ENCODE data around the gene PRC1.

PRC1 gene

GRCh38 chr15:90954712-90955623, 39.4 kb downstream of the PRC1 start, which contains the start of gene RCCD1:
RCCD1 (plus strand) TSS chr15:90954884; CDS start chr15:90956735, 1,851 bp downstream.
- peak; percentile 98 for DNase-seq

DNA sequence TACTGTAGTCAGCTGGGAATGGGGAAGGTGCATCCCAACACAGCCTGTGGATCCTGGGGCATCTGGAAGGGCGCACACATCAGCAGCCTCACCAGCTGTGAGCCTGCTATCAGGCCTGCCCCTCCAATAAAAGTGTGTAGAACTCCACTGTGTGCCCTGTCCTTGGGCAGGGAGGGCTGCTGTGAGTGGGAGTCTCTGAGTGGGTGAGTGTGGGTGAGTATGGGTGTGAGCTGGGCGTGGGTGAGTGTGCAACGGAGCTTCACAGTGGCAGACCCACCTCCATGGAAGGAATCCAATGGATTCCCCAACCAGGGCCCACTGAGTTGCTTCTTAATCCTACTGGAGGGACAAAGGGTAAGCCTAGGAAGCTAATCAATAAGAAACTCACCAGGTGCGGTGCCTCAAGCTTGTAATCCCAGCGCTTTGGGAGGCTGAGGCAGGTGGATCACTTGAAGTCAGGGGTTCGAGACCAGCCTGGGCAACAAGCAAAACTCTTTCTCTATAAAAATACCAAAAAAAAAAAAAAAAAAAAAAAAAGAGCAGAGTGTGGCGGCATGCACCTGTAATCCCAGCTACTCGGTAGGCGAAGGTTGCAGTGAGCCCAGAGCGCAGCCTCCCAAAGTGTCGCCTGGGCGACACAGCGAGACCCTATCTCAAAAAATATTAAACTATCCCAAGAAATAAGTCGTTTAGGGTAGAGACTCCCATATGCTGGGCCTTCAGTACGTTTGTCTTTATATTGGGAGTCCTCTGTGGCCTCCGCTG, 40.2 kb downstream of the PRC1 start:
- DNase-seq, result no peak

DNA sequence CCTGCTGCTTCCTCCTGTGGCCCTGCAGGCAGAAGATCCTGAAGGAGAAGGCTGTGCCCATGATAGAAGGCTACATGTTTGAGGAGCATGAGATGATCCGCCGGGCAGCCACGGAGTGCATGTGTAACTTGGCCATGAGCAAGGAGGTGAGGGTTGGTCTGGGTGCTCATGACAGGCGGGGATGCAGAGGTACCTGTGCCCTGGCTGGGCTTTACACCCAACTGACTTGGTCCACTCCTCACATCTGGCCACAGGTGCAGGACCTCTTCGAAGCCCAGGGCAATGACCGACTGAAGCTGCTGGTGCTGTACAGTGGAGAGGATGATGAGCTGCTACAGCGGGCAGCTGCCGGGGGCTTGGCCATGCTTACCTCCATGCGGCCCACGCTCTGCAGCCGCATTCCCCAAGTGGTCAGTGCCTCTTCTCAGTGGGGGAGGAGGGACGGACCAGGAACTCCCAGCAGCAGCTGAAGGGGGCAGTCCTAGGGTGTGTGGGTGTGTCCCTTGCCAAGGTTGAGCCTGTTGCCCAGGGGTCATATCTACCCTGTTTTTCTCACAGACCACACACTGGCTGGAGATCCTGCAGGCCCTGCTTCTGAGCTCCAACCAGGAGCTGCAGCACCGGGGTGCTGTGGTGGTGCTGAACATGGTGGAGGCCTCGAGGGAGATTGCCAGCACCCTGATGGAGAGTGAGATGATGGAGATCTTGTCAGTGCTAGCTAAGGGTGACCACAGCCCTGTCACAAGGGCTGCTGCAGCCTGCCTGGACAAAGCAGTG, 41.2 kb downstream of the PRC1 start:
- DNase-seq, result no peak

DNA sequence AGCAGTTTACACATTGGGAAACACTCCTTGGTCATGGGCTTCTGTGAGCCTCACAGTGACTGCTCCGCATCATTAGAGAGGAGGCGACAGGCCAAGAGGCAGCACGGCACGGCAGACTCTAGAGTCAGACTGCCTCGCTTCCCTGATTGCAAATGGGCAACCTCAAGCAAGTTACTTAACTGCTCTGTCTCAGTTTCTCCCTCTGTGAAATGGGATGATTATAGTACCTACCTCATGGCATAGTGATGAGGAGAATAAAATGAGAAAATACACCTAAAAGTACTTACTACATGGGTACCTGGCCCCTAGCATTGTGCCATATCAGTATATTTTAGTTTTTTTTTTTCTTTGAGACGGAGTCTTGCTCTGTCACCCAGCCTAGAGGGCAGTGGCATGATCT, 43.7 kb downstream of the PRC1 start:
- DNase-seq, result no peak

GRCh38 chr15:90949979-90950675, 44.2 kb downstream of the PRC1 start:
- DNase-seq, result no peak

GRCh38 chr15:90948506-90948905, 45.8 kb downstream of the PRC1 start:
- DNase-seq, result no peak

DNA sequence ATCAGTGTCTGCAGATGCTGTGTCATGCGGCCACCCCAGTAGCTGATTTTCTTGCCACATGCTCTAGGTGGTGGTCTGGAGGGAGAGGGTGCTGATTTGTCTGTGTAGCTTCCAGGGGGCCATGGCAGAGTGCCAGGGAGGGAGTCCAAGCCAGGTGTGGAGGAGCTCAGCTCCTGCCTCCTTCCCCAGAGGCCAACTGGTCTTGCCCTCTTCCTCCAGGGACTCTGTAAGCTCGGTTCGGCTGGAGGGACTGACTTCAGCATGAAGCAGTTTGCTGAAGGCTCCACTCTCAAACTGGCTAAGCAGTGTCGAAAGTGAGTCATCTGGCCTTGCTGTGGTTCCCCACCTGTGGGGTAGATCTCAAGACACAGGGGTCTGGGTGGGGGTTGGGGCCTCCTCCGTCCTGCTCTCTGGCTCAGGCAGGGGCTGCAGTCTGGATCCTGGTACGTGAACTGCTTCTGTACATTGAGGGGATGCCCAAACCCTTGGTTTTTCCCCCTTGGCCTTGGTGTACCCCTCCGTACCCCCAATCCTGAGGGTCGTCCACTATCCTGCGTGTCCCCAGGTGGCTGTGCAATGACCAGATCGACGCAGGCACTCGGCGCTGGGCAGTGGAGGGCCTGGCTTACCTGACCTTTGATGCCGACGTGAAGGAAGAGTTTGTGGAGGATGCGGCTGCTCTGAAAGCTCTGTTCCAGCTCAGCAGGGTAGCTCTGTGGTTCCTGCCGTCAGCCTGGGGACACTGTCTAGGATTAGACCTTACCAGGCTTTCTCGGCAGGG, 46.6 kb downstream of the PRC1 start:
- DNase-seq, result no peak

GRCh38 chr15:90946941-90947576, 47.3 kb downstream of the PRC1 start:
- no peak for DNase-seq

- DNase-seq, result no peak
Observed at GRCh38 chr15:90946538-90946937, 47.8 kb downstream of the PRC1 start.

- DNase-seq, result no peak
Observed at GRCh38 chr15:90945091-90945490, 49.2 kb downstream of the PRC1 start.

- DNase-seq, result no peak
Observed at GRCh38 chr15:90942354-90943120, 51.8 kb downstream of the PRC1 start.

GRCh38 chr15:90941038-90941437, 53.3 kb downstream of the PRC1 start:
- DNase-seq, result no peak

DNA sequence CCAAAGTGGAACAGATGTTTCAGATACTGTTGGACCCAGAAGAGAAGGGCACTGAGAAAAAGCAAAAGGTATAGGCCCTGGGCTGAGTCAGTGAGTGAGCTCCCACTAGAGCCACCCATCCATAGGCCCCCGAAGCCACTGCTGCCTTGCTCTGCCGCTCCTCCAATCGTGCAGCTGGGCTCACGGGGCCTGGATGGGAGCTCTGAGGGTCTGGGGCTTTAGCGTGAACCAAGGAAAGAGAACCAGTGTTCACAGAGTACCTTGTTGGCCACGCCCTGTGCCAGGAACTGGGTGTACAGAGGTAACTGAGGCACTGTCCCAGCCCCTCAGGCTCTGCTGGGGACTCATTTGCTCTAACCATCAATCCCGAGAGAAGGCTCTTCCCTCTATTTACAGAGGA, 54.6 kb downstream of the PRC1 start:
- no peak for DNase-seq

DNA sequence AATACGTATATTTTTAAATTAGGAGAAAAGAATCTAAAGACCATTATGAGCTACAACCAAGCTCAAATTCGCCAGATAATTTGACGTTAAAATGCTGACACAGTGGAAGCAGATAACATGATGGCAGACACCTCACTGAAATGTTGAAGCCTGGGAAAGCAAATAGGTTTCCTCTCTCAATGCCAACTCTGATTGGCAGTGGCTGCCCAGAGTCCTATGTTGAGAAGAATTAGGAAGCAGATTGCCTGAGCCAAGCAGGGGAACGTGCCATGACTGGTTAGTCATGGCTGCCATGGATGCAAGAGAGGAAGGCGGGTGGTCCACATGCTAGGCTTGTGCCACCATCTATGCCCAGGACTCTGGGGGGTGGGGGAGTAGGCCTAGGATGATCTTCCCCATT, 56.1 kb downstream of the PRC1 start:
- no peak for DNase-seq

DNA sequence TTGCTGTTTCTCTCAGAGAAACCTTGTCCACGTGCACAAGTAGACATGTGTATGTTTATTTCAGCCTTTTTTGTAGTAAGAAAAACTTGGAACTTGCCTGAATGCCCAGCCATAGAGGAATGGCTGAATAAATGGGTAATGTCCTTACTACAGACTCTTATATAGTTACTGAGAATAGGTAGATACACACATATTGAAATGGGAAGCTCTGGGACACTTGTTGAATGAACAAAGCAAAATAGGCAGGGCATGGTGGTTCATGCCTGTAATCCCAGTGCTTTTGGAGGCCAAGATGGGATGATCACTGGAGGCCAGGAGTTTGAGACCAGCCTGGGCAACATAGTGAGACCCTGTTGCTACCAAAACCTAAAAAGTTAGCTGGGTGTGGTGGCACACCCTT, 57.5 kb downstream of the PRC1 start:
- no peak for DNase-seq

- peak; percentile 97 for DNase-seq
Observed at GRCh38 chr15:90934949-90935751, 59.2 kb downstream of the PRC1 start, which contains the start of gene UNC45A. UNC45A (plus strand) TSS chr15:90935285; CDS start chr15:90935325, 40 bp downstream.

DNA sequence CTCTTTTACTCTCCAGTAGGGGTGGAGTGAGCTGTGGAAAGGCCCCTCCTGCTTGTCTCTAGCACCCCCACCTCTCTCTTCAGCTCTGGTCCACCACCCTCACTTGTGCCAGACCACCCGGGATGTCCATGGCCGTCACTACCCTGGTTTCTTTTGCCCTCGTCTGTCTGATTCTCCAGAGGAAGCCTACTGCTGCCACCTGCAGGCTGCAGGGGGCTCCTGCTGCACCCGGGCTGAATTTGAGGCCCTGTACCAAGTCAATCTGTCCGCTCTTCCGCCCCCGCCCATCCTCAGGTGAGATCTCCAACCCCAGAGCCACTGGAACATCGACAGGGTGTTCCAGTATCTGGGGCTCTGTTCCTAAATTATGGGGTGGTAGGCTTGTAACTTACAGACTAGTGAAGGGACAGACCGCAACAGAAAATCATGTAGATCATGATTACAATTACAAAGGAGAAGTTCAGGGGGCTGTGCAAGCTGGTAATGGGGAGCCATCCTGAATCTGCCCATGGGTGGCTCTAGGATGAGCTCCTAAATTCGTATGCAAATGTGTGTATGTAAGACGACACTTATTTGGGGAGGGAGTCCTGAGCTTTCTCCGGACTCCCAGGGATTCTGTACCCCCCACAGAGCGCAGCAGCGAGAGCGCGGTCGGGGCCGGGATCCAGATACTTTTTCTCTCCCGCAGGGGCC, 59.9 kb downstream of the PRC1 start:
- DNase-seq, result peak; percentile 95

- no peak for DNase-seq
Observed at GRCh38 chr15:90933301-90933700, 61.0 kb downstream of the PRC1 start.

GRCh38 chr15:90932660-90932991, 61.7 kb downstream of the PRC1 start:
- DNase-seq, result no peak

Data from islet precursor cell (in vitro differentiated cells).